BJ (cell line): Measurements from ENCODE around the gene CPNE1. TPM values are rescaled to one million over a fixed set of nuclear protein-coding genes. Genes with fewer than 3 reads are reported as not detected.

Experiments
- CTCF ChIA-PET: fragments of 350-600 bp; formaldehyde crosslinking; extraction: SDS; loops from one replicate; lab custom pipeline; 2021; ENCODE audit warnings: antibody characterized with exemption, inconsistent platforms; lab: Yijun Ruan, JAX
- POLR2A ChIA-PET: fragments of 300-600 bp; sonication (Branson Sonifier 250); formaldehyde crosslinking; extraction: SDS; loops from one replicate; lab custom pipeline; 2021; ENCODE audit warnings: antibody characterized with exemption; lab: Charles Lee
- DNase-seq: peaks from one replicate; pipeline ENCODE4 v3.0.0-alpha.2; 2011; ENCODE audit warnings: low read depth
- H3K27me3 ChIP-seq: 2 replicates; pipeline ENCODE4 v1.6.0; 2011; ENCODE audit warnings: low read length; ENCODE audit not compliant: control insufficient read depth, insufficient read depth
- H3K36me3 ChIP-seq: 2 replicates; pipeline ENCODE4 v1.5.1; 2011; ENCODE audit warnings: low read length; ENCODE audit not compliant: control insufficient read depth, insufficient read depth
- H3K4me3 ChIP-seq: 2 replicates; pipeline ENCODE4 v1.5.1; 2011; ENCODE audit warnings: low read depth, mild to moderate bottlenecking, control low read depth, low read length
- CTCF ChIP-seq: IDR thresholded peaks from 2 replicates; pipeline ENCODE4 v1.5.1; 2011; ENCODE audit warnings: low read depth, mild to moderate bottlenecking, control low read depth, inconsistent platforms, low read length, moderate library complexity; ENCODE audit not compliant: insufficient read depth
- polyA plus RNA-seq: library from polyadenylated mRNA; depleted of rRNA; stranded (reverse); fragments of >200 nt; gene quantifications from 2 replicates; pipeline ENCODE4 v1.2.3, GENCODE V29; 2011

The CPNE1 gene
- polyA plus RNA-seq, 1 experiment, result 217 TPM

GRCh38 chr20:35699957-35700624 is 35.4 kb upstream of the CPNE1 start:
- POLR2A ChIA-PET, result no interaction called here
- no peak for DNase-seq
- TF ChIP-seq CTCF, result no peak
- H3K27me3 ChIP-seq, result no peaks in the 10 kb centered on the region
- CTCF ChIA-PET, result interaction anchor here (0.6 to 1.8 kb wide), 10 partner anchors 10 to 241 kb away, joined by 3 to 5 read pairs (median 3); no protein-coding TSS in a partner anchor
- peak overlapping the region; percentile 70 for H3K4me3 ChIP-seq
- peaks cover 8% of the 10 kb centered on the region; the same call in 1 of the 2 replicates for H3K36me3 ChIP-seq

- Histone ChIP-seq H3K36me3 (peaks cover 7% of the 10 kb centered on the region; the same call in 1 of the 2 replicates), H3K4me3 (peak within 1 kb of the TSS; percentile 70), H3K27me3 (no peaks in the 10 kb centered on the region)
- DNase-seq, result peak; percentile 16
- 0 out of 2 replicates have a peak, but pooled peaks have one; percentile 25 for TF ChIP-seq CTCF
- POLR2A ChIA-PET, result no interaction called here
- CTCF ChIA-PET, result interaction anchor here (0.6 to 1.8 kb wide), 7 partner anchors 10 to 242 kb away, joined by 3 to 5 read pairs (median 3); no protein-coding TSS in a partner anchor
Observed at GRCh38 chr20:35699127-35699956, 34.6 kb upstream of the CPNE1 start, which contains the start of the genes NFS1 and ROMO1. Gene NFS1 (minus strand): TSS chr20:35699352. CDS start chr20:35699288, 64 bp downstream. Gene ROMO1 (plus strand): TSS chr20:35699405. CDS start chr20:35699633, 228 bp downstream.

- DNase-seq, result no peak
- ChIA-PET POLR2A (no interaction called here), CTCF (interaction anchor here (1.1 kb wide), 1 partner anchor 186 kb away, joined by 4 read pairs; no protein-coding TSS in a partner anchor)
- H3K27me3 ChIP-seq, result no peaks in the 10 kb centered on the region
- TF ChIP-seq CTCF, result no peak
- H3K36me3 ChIP-seq, result peaks cover 7% of the 10 kb centered on the region
- peak overlapping the region; percentile 70 for H3K4me3 ChIP-seq
Observed at GRCh38 chr20:35698298-35699126, 33.8 kb upstream of the CPNE1 start.

- ChIA-PET CTCF (interaction anchor here (0.6 kb wide), 1 partner anchor 103 kb away, joined by 5 read pairs; no protein-coding TSS in a partner anchor), POLR2A (no interaction called here)
- no peak for TF ChIP-seq CTCF
- no peak for DNase-seq
- Histone ChIP-seq H3K27me3 (no peaks in the 10 kb centered on the region), H3K4me3 (no peak overlapping the region), H3K36me3 (peaks cover 9% of the 10 kb centered on the region)
Observed at GRCh38 chr20:35697696-35698297, 33.1 kb upstream of the CPNE1 start.
